Mucosa of descending colon (tissue), 3 donors: ENCODE measurements around the gene BAIAP2L1. TPM values are rescaled to one million over a fixed set of nuclear protein-coding genes. Genes with fewer than 3 reads are reported as not detected.
"Not testable (repeated sequence)": the region's sequence is repeated elsewhere in the genome, so short reads cannot be mapped to it uniquely, and the experiment has no call there.

Experiments
- ATAC-seq: fragments of 200-7000 bp; cut with Tn5 transposase; one replicate; pipeline ENCODE4 v1.9.1; 2020; ENCODE audit warnings: mild to moderate bottlenecking, moderate library complexity
- DNase-seq, 3 donors: peaks; one replicate each; pipeline ENCODE4 v3.0.0-alpha.2; 2020
- H3K36me3 ChIP-seq: fragments of 200-600 bp; one replicate; pipeline ENCODE4 v1.8.0; 2021; ENCODE audit warnings: low read depth, mild to moderate bottlenecking
- H3K4me1 ChIP-seq: fragments of 200-600 bp; one replicate; pipeline ENCODE4 v1.8.0; 2021; ENCODE audit warnings: low read depth, mild to moderate bottlenecking
- H3K4me3 ChIP-seq: fragments of 200-600 bp; one replicate; pipeline ENCODE4 v1.8.0; 2021; ENCODE audit warnings: mild to moderate bottlenecking
- H3K9me3 ChIP-seq: fragments of 200-600 bp; one replicate; pipeline ENCODE4 v1.8.0; 2021; ENCODE audit warnings: mild to moderate bottlenecking
- intact Hi-C, 2 donors: fragments of 100-400 bp; cut with DNase I in 1 of 2; cut with micrococcal nuclease in 1 of 2; formaldehyde crosslinking; loops; one replicate each; pipeline versions ENCODE4 v1.11.0 to v1.11.1; 2022; cut with DNase I, micrococcal nuclease
- total RNA-seq, 3 donors: library from RNA; stranded (reverse); fragmentation: NEBNext Ultra II Directional in 2 of 3; extraction: Animal tissue kit (Norgen Biotek cat#: 25700) in 2 of 3; gene quantifications; one replicate each; pipeline versions ENCODE4 v1.2.1 to v1.2.4, GENCODE V29; 2021 to 2023
- TF ChIP-seq, protein P1 (sequence below): fragments of 200-600 bp; IDR thresholded peaks from one replicate; pipeline ENCODE4 v1.8.0; 2022; ENCODE audit warnings: antibody characterized with exemption, mild to moderate bottlenecking
- donor health status: DM: no; HTN: no; CAD: no; lungs with moderate emphysema.
- donor health status: DM: no; HTN: no; CAD: no.
- donor health status: DM: no; HTN: yes; CAD: no.

BAIAP2L1 gene
- total RNA-seq, 3 donors from 2014 or later: 39.9 to 78.0 (median 65.4) TPM

DNA sequence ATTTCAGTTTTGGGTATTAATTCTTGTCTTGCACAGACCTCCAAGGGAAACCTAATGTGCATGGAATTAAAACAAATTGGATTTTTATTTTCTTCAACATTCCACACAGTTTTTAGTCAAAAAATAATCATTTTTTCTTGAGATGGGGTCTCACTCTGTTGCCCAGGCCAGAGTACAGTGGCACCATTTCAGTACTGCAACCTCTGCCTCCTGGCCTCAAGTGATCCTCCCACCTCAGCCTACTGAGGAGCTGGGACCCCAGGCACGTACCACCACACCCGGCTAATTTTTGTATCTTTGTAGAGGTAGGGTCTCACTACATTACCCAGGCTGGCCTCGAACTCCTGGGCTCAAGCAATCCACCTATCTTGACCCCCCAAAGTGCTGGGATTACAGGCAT is 4.9 kb downstream of the BAIAP2L1 start:
- H3K9me3 ChIP-seq: no peaks in the 10 kb centered on the region
- H3K4me3 ChIP-seq: no peak overlapping the region
- peaks cover 3% of the 10 kb centered on the region for H3K4me1 ChIP-seq
- intact Hi-C loops: no loop called here
- TF ChIP-seq, protein P1, sequence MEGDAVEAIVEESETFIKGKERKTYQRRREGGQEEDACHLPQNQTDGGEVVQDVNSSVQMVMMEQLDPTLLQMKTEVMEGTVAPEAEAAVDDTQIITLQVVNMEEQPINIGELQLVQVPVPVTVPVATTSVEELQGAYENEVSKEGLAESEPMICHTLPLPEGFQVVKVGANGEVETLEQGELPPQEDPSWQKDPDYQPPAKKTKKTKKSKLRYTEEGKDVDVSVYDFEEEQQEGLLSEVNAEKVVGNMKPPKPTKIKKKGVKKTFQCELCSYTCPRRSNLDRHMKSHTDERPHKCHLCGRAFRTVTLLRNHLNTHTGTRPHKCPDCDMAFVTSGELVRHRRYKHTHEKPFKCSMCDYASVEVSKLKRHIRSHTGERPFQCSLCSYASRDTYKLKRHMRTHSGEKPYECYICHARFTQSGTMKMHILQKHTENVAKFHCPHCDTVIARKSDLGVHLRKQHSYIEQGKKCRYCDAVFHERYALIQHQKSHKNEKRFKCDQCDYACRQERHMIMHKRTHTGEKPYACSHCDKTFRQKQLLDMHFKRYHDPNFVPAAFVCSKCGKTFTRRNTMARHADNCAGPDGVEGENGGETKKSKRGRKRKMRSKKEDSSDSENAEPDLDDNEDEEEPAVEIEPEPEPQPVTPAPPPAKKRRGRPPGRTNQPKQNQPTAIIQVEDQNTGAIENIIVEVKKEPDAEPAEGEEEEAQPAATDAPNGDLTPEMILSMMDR: no peak
- ATAC-seq (no peak), DNase-seq (no peak)
- H3K36me3 ChIP-seq: no peaks in the 10 kb centered on the region

DNA sequence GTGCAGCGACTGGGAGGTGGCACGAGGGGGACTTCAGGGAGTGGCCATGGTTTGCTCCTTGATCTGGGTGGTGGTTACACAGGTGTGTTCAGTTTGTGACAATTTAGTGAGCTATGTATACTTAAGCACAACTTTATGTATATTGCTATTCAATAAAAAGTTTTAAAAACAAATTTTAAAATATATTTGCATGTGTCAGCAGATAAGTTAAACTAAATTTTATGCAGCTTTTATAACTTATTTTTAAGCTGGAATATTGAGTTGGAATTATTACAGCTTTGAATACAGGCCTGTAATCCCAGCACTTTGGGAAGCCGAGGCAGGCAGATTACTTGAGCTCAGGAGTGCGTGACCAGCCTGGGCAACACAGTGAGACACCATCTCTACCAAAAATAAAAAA is 5.4 kb downstream of the BAIAP2L1 start:
- TF ChIP-seq, protein P1: no peak
- DNase-seq (no peak), ATAC-seq (no peak)
- intact Hi-C loops: no loop called here
- Histone ChIP-seq H3K4me3 (no peak overlapping the region), H3K4me1 (peaks cover 3% of the 10 kb centered on the region), H3K9me3 (no peaks in the 10 kb centered on the region), H3K36me3 (no peaks in the 10 kb centered on the region)

DNA sequence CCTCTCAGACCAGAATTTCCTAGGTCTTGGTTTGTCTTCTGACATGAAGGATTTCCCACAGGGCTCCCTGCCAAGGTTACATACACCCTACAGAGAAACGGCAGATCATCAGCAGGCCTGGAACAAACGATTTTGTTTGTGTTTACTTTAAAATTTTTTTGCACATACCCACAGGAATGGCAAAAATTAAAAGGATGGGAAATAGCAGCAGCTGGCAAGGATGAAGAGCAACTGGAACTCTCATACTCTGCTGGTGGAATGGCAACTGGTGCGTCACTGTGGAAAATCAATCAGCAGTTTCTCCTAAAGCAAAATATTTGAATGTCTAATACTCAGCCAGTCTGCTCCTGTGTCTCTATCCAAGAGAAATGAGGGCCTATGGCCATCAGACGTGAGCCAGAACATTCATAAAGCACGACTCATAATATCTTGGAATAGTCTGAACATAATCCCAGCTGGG is 6.5 kb downstream of the BAIAP2L1 start:
- no peak for DNase-seq
- ATAC-seq: no peak
- Histone ChIP-seq H3K4me3 (no peak overlapping the region), H3K9me3 (no peaks in the 10 kb centered on the region), H3K36me3 (no peaks in the 10 kb centered on the region), H3K4me1 (peaks cover 3% of the 10 kb centered on the region)
- TF ChIP-seq, protein P1: no peak
- intact Hi-C loops: no loop called here

DNA sequence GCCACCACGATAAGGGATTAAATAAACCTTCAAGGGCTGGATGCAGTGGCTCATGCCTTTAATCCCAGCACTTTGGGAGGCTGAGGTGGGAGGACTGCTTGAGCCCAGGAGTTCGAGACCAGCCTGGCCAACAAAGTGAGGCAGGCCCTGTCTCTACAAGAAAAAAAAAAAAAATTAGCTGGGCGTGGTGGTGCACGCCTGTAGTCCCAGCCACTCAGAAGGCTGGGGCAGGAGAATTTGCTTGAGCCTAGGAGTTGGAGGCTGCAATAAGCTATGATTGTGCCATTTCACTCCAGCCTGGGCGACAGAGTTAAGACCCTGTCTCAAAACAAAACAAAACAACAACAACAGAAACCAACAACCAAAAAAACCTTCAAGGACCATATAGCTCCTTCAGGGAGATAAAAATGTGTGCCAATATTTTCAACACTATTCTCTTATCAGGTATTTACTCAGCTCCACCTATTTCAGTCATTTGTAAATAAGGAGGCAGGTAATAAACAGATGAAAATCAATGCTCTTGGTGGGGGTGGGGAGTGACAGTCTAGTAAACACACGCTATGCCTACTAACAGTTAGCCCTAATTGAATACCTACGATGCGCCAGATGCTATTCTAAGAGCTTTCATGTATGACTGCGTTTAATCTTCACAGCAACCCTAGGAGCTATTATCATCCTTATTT is 13.2 kb downstream of the BAIAP2L1 start:
- Histone ChIP-seq H3K36me3 (no peaks in the 10 kb centered on the region), H3K4me1 (peaks cover 27% of the 10 kb centered on the region), H3K4me3 (no peak overlapping the region), H3K9me3 (no peaks in the 10 kb centered on the region)
- intact Hi-C loops: no loop called here
- DNase-seq (no peak), ATAC-seq (peak; percentile 56)
- TF ChIP-seq, protein P1: no peak

DNA sequence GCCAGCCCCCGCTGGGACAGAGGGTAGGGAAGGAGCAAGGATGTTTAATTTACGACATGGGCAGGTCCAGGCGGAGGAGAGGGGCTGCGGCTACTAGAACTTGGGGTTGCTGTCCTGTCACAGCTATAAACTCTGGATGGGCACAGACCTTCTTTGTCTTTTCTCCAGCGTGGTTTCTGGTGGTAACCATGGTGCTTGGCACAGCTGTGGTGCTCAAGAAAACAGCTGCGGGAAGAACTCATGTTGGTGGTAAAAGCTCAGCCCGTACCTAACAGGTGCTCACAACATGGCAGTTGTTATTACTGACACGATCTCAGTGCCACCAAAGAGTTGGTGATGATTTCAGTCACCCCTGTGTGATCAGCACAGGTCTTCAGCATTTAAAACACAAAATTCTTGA is 13.8 kb downstream of the BAIAP2L1 start:
- H3K36me3 ChIP-seq: no peaks in the 10 kb centered on the region
- intact Hi-C loops: no loop called here
- H3K4me1 ChIP-seq: peaks cover 27% of the 10 kb centered on the region
- TF ChIP-seq, protein P1: no peak
- H3K4me3 ChIP-seq: no peak overlapping the region
- ATAC-seq (peak; percentile 55), DNase-seq (no peak)
- H3K9me3 ChIP-seq: no peaks in the 10 kb centered on the region

DNA sequence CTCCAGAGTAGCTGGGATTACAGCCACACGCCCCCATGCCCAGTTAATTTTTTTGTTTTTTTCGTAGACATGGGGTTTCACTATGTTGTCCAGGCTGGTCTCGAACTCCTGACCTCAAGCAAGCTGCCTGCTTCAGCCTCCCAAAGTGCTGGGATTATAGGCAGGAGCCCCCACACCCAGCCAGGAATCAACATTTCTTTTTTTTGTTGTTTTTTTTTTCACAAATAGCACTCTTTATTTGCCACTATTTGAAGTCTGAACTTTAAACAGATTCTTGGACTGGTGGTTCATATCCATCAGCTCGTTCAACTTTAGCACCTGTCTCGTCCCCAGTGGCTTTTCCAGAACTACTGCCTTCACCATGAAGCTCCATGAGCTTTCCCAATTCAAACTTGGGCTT is 15.4 kb downstream of the BAIAP2L1 start:
- DNase-seq, H3K9me3 ChIP-seq, H3K36me3 ChIP-seq, ATAC-seq, intact Hi-C loops, H3K4me3 ChIP-seq: not testable (repeated sequence)
- H3K4me1 ChIP-seq: peaks cover 35% of the 10 kb centered on the region
